Left cardiac atrium (tissue), 4 donors: ENCODE measurements around the gene MOV10L1. TPM values are rescaled to one million over a fixed set of nuclear protein-coding genes. Genes with fewer than 3 reads are reported as not detected.

Experiments used
- ATAC-seq, 2 donors: fragments of 200-7000 bp; cut with Tn5 transposase; one replicate each; pipeline ENCODE4 v1.9.1; 2020; ENCODE audit warnings: mild to moderate bottlenecking in 2 of 2, moderate library complexity in 2 of 2
- DNase-seq: peaks from one replicate; pipeline ENCODE4 v3.0.0-alpha.2; 2020
- intact Hi-C, 2 donors: fragments of 100-400 bp; cut with DNase I; formaldehyde crosslinking; loops; one replicate each; pipeline versions ENCODE4 v1.14.1 to v1.15.1; 2022 to 2023
- total RNA-seq, 2 donors: library from RNA; stranded (reverse); fragmentation: NEBNext Ultra II Directional; extraction: Animal tissue kit (Norgen Biotek cat#: 25700); gene quantifications; one replicate each; pipeline ENCODE4 v1.2.1, GENCODE V29; 2021
- donor health status: DM: no; HTN: yes; CAD: no.
- donor health status: DM: no; HTN: yes; CAD: no; lungs with severe emphysema.
- donor health status: DM: yes; HTN: yes; CAD: no.
- donor health status: Dilated cardiomyopathy.

MOV10L1 gene
- total RNA-seq, 2 donors from 2014 or later, result 0.71 to 1.2 TPM

GRCh38 chr22:50178871-50179869 lies 89.4 kb downstream of the MOV10L1 start:
- intact Hi-C loops, result no loop called here
- no peak for ATAC-seq
- peak; percentile 20 for DNase-seq

- no peak for ATAC-seq
- DNase-seq, result no peak
- intact Hi-C loops, result no loop called here
Observed at GRCh38 chr22:50179937-50180726, 90.3 kb downstream of the MOV10L1 start.

- ATAC-seq, result no peak
- peak; percentile 19 for DNase-seq
- intact Hi-C loops, result no loop called here
Observed at GRCh38 chr22:50180727-50181521, 91.1 kb downstream of the MOV10L1 start.

GRCh38 chr22:50182176-50183081 lies 92.6 kb downstream of the MOV10L1 start:
- intact Hi-C loops, result no loop called here
- no peak for ATAC-seq

GRCh38 chr22:50183141-50183971 lies 93.5 kb downstream of the MOV10L1 start:
- DNase-seq (no peak), ATAC-seq (no peak)
- intact Hi-C loops, result no loop called here

More at GRCh38 chr22:50182176-50183081, 92.6 kb downstream of the MOV10L1 start:
- DNase-seq, result no peak

GRCh38 chr22:50184004-50184901 lies 94.4 kb downstream of the MOV10L1 start:
- ATAC-seq, result peak; percentile 40 to 44
- intact Hi-C loops, result no loop called here
- peak; percentile 88 for DNase-seq

GRCh38 chr22:50184902-50185374 lies 95.1 kb downstream of the MOV10L1 start:
- ATAC-seq (peak; percentile 1 to 2), DNase-seq (peak; percentile 41)
- intact Hi-C loops, result no loop called here

- intact Hi-C loops, result no loop called here
- peak; percentile 91 for DNase-seq
- ATAC-seq, result peak; percentile 79 to 81
Observed at GRCh38 chr22:50185375-50186087, 95.7 kb downstream of the MOV10L1 start, which contains the start of gene TRABD. TRABD (plus strand) TSS chr22:50185913; CDS start chr22:50193061, 7,148 bp downstream.

GRCh38 chr22:50186181-50186714 lies 96.4 kb downstream of the MOV10L1 start:
- ATAC-seq (no peak), DNase-seq (peak; percentile 38)
- intact Hi-C loops, result no loop called here

- DNase-seq (peak; percentile 29), ATAC-seq (no peak)
- intact Hi-C loops, result no loop called here
Observed at GRCh38 chr22:50186761-50187523, 97.1 kb downstream of the MOV10L1 start.

GRCh38 chr22:50188356-50188755 lies 98.5 kb downstream of the MOV10L1 start:
- intact Hi-C loops, result no loop called here
- DNase-seq, result no peak
- no peak for ATAC-seq

- intact Hi-C loops, result no loop called here
- DNase-seq (peak; percentile 56), ATAC-seq (no peak)
Observed at GRCh38 chr22:50189184-50189848, 99.5 kb downstream of the MOV10L1 start.

GRCh38 chr22:50189849-50190181 lies 100.0 kb downstream of the MOV10L1 start:
- ATAC-seq (peak; percentile 1 to 11), DNase-seq (no peak)
- intact Hi-C loops, result no loop called here
